ENCODE results near the gene NAV2. TPM values are rescaled to one million over a fixed set of nuclear protein-coding genes. Genes with fewer than 3 reads are reported as not detected.

Gene NAV2
- total and polyA plus RNA-seq, 2 donors (not counting 1 experiment from before 2014, with no cell fraction given): 8.1 to 14.0 TPM

DNA sequence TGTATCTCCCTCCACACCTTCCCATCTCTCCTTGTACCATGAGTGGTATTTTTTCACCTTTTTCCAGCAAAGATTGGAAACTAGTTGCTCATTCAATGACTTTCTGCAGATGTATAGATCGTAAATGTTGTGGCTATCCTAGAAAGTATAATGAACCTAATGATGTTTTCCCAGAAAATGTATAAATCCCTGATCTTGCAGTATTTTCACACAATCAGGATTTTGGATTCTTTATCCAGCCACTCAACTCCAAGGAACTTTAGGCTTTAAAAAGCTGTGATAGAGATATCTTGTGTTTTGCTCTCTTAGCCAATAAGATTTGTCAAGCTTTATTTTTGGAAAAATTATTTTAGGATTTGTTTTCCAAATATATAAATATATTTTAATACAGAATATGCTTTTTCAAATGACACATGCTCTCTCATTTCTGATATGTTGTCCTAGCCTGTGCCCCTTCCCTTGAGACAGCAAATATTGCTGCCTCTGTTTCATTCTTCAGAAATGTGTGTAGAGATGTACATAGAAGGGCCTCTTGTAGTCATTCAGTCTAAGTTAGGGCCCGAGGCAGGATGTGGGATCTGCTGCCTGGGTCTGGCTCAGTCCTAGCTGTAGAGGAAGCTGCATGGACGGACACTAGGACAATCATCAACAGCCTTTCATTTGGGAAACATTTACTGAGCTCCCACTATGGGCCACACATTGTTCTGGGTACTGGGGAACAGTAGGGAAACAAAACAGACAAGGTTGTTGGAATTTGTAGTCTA lies 62.4 kb downstream of the NAV2 start:
- DNase-seq (ENCODE audit: low read depth in 2 of 2): no peak
- TF ChIP-seq EZH2 (IDR thresholded peaks at IDR 0.05; ENCODE audit: low read length, missing control alignments): no peak
- TF ChIP-seq, protein P1, sequence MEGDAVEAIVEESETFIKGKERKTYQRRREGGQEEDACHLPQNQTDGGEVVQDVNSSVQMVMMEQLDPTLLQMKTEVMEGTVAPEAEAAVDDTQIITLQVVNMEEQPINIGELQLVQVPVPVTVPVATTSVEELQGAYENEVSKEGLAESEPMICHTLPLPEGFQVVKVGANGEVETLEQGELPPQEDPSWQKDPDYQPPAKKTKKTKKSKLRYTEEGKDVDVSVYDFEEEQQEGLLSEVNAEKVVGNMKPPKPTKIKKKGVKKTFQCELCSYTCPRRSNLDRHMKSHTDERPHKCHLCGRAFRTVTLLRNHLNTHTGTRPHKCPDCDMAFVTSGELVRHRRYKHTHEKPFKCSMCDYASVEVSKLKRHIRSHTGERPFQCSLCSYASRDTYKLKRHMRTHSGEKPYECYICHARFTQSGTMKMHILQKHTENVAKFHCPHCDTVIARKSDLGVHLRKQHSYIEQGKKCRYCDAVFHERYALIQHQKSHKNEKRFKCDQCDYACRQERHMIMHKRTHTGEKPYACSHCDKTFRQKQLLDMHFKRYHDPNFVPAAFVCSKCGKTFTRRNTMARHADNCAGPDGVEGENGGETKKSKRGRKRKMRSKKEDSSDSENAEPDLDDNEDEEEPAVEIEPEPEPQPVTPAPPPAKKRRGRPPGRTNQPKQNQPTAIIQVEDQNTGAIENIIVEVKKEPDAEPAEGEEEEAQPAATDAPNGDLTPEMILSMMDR (conservative IDR thresholded peaks at IDR 0.05 in 1 of 2, IDR thresholded peaks at IDR 0.05 in 1 of 2; ENCODE audit: low read depth in 1 of 2, low read length in 2 of 2): no peak
- H3K4me1 ChIP-seq (ENCODE audit: control insufficient read depth, extremely low read depth, insufficient read depth, low read length): peaks cover 9% of the 10 kb centered on the region
- no peaks in the 10 kb centered on the region for H3K36me3 ChIP-seq (ENCODE audit: control insufficient read depth, insufficient read depth, low read length)
- H3K79me2 ChIP-seq (ENCODE audit: control insufficient read depth, insufficient read depth, low read length): peaks cover 74% of the 10 kb centered on the region
- H3K27ac ChIP-seq (ENCODE audit: insufficient read depth, low read length): no peak overlapping the region
- H3K27me3 ChIP-seq (ENCODE audit: control insufficient read depth, insufficient read depth, low read length): no peaks in the 10 kb centered on the region
- H3K4me2 ChIP-seq (ENCODE audit: extremely low read depth, insufficient read depth, low read length): no peak overlapping the region
- H3K9ac ChIP-seq (ENCODE audit: insufficient read depth, low read length): no peak overlapping the region
- H3K4me3 ChIP-seq (replicated peaks in 1 of 4; ENCODE audit: control extremely low read depth in 1 of 4, insufficient read depth in 1 of 4, low read depth in 3 of 4, low read length in 4 of 4): no peak overlapping the region
- H3K9me3 ChIP-seq (ENCODE audit: control insufficient read depth, insufficient read depth, low read depth, low read length): no peaks in the 10 kb centered on the region
- H4K20me1 ChIP-seq (ENCODE audit: control insufficient read depth, extremely low read depth, insufficient read depth, low read length): peaks cover 3% of the 10 kb centered on the region
- no peak overlapping the region for H2AFZ ChIP-seq (ENCODE audit: low read length)

DNA sequence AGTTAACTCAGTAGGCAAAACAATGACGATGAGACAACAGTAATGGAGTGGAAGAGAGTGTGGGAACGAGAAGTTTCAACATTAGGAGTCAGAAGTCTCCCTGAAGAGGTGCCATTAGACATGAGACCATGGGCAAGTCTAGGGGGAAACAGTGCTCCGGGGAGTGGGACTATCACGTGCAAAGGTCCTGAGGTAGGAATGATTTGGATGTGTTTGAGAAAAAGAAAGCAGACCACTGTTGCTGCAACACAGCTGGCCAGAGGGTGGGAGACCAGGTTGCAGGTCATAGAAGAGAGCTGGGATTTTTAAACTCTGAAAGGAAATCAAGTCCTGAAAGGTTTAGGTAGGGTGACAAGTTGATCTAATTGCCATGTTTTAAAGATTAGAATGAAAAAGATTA lies 63.0 kb downstream of the NAV2 start:
- H3K4me3 ChIP-seq (replicated peaks in 1 of 4; ENCODE audit: control extremely low read depth in 1 of 4, insufficient read depth in 1 of 4, low read depth in 3 of 4, low read length in 4 of 4): no peak overlapping the region
- H3K79me2 ChIP-seq (ENCODE audit: control insufficient read depth, insufficient read depth, low read length): peaks cover 76% of the 10 kb centered on the region
- no peak for DNase-seq (ENCODE audit: low read depth in 2 of 2)
- peaks cover 4% of the 10 kb centered on the region for H3K4me1 ChIP-seq (ENCODE audit: control insufficient read depth, extremely low read depth, insufficient read depth, low read length)
- H3K27ac ChIP-seq (ENCODE audit: insufficient read depth, low read length): no peak overlapping the region
- H3K9me3 ChIP-seq (ENCODE audit: control insufficient read depth, insufficient read depth, low read depth, low read length): no peaks in the 10 kb centered on the region
- no peaks in the 10 kb centered on the region for H3K27me3 ChIP-seq (ENCODE audit: control insufficient read depth, insufficient read depth, low read length)
- peaks cover 3% of the 10 kb centered on the region for H4K20me1 ChIP-seq (ENCODE audit: control insufficient read depth, extremely low read depth, insufficient read depth, low read length)
- no peak overlapping the region for H2AFZ ChIP-seq (ENCODE audit: low read length)
- H3K36me3 ChIP-seq (ENCODE audit: control insufficient read depth, insufficient read depth, low read length): no peaks in the 10 kb centered on the region
- H3K4me2 ChIP-seq (ENCODE audit: extremely low read depth, insufficient read depth, low read length): no peak overlapping the region
- TF ChIP-seq, protein P1 (conservative IDR thresholded peaks at IDR 0.05 in 1 of 2, IDR thresholded peaks at IDR 0.05 in 1 of 2; ENCODE audit: low read depth in 1 of 2, low read length in 2 of 2): no peak
- TF ChIP-seq EZH2 (IDR thresholded peaks at IDR 0.05; ENCODE audit: low read length, missing control alignments): no peak
- no peak overlapping the region for H3K9ac ChIP-seq (ENCODE audit: insufficient read depth, low read length)

DNA sequence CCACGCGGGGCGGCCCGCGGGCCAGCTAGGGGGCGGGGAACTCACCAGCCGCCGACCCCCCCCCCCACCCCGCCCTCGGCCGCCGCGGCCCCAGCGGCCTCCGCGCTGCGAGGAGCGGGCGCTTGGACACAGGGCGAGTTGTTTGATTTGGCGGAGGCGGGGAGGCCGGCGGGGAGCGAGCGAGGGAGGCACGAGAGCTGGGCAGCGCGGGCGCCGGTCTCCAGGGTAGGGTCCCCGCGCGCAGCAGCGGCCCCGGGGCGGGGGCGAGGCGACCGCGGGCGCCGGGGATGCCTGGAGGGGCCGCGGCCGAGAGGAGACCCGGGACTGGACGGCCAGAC lies 64.4 kb downstream of the NAV2 start:
- TF ChIP-seq, protein P1 (conservative IDR thresholded peaks at IDR 0.05 in 1 of 2, IDR thresholded peaks at IDR 0.05 in 1 of 2; ENCODE audit: low read depth in 1 of 2, low read length in 2 of 2): no peak
- no peak for TF ChIP-seq EZH2 (IDR thresholded peaks at IDR 0.05; ENCODE audit: low read length, missing control alignments)
- Histone ChIP-seq H3K9me3 (ENCODE audit: control insufficient read depth, insufficient read depth, low read depth, low read length) (no peaks in the 10 kb centered on the region), H3K79me2 (ENCODE audit: control insufficient read depth, insufficient read depth, low read length) (peaks cover 81% of the 10 kb centered on the region), H3K36me3 (ENCODE audit: control insufficient read depth, insufficient read depth, low read length) (no peaks in the 10 kb centered on the region), H3K4me2 (ENCODE audit: extremely low read depth, insufficient read depth, low read length) (peak overlapping the region; percentile 60), H3K27me3 (ENCODE audit: control insufficient read depth, insufficient read depth, low read length) (no peaks in the 10 kb centered on the region), H4K20me1 (ENCODE audit: control insufficient read depth, extremely low read depth, insufficient read depth, low read length) (peaks cover 3% of the 10 kb centered on the region), H2AFZ (ENCODE audit: low read length) (no peak overlapping the region), H3K27ac (ENCODE audit: insufficient read depth, low read length) (no peak overlapping the region), H3K4me3 (replicated peaks in 1 of 4; ENCODE audit: control extremely low read depth in 1 of 4, insufficient read depth in 1 of 4, low read depth in 3 of 4, low read length in 4 of 4) (peak overlapping the region in 1 of 4 experiments; percentile 44), H3K9ac (ENCODE audit: insufficient read depth, low read length) (no peak overlapping the region), H3K4me1 (ENCODE audit: control insufficient read depth, extremely low read depth, insufficient read depth, low read length) (peaks cover 4% of the 10 kb centered on the region)
- DNase-seq (ENCODE audit: low read depth in 2 of 2): no peak
